ENCODE data around the gene SLC38A10. TPM values are rescaled to one million over a fixed set of nuclear protein-coding genes. Genes with fewer than 3 reads are reported as not detected.

SLC38A10 gene
- total RNA-seq, 2 donors from 2014 or later: 83.0 to 129 TPM

GRCh38 chr17:81264640-81265039 lies 30.5 kb downstream of the SLC38A10 start:
- H3K4me1 ChIP-seq (ENCODE audit: control insufficient read depth in 1 of 2, low read depth in 2 of 2): peaks cover 0 to 7% of the 10 kb centered on the region in 2 donors
- H3K27ac ChIP-seq: no peak overlapping the region
- H3K4me3 ChIP-seq: no peak overlapping the region
- peaks cover 28% of the 10 kb centered on the region for H3K36me3 ChIP-seq
- no peaks in the 10 kb centered on the region for H3K27me3 ChIP-seq (replicated peaks; ENCODE audit: insufficient read depth)
- TF ChIP-seq CTCF (IDR thresholded peaks at IDR 0.05): no peak
- no peak for ATAC-seq (ENCODE audit: insufficient number of reproducible peaks, low FRiP score, low read depth)
- DNase-seq (ENCODE audit: low spot score): no peak
- H3K9me3 ChIP-seq: no peaks in the 10 kb centered on the region

GRCh38 chr17:81263371-81264181 lies 31.5 kb downstream of the SLC38A10 start:
- no peak for TF ChIP-seq CTCF (IDR thresholded peaks at IDR 0.05)
- Histone ChIP-seq H3K9me3 (no peaks in the 10 kb centered on the region), H3K27me3 (replicated peaks; ENCODE audit: insufficient read depth) (no peaks in the 10 kb centered on the region), H3K4me1 (ENCODE audit: control insufficient read depth in 1 of 2, low read depth in 2 of 2) (peaks cover 0 to 7% of the 10 kb centered on the region in 2 donors), H3K27ac (no peak overlapping the region), H3K4me3 (no peak overlapping the region), H3K36me3 (peaks cover 34% of the 10 kb centered on the region)
- ATAC-seq (ENCODE audit: insufficient number of reproducible peaks, low FRiP score, low read depth) (no peak), DNase-seq (ENCODE audit: low spot score) (no peak)

- no peak for TF ChIP-seq CTCF (IDR thresholded peaks at IDR 0.05)
- no peak for DNase-seq (ENCODE audit: low spot score)
- H3K4me3 ChIP-seq: no peak overlapping the region
- H3K9me3 ChIP-seq: no peaks in the 10 kb centered on the region
- peaks cover 39% of the 10 kb centered on the region for H3K36me3 ChIP-seq
- H3K4me1 ChIP-seq (ENCODE audit: control insufficient read depth in 1 of 2, low read depth in 2 of 2): peaks cover 0 to 3% of the 10 kb centered on the region in 2 donors
- no peak overlapping the region for H3K27ac ChIP-seq
- no peak for ATAC-seq (ENCODE audit: insufficient number of reproducible peaks, low FRiP score, low read depth)
- no peaks in the 10 kb centered on the region for H3K27me3 ChIP-seq (replicated peaks; ENCODE audit: insufficient read depth)
Observed at GRCh38 chr17:81261582-81262336, 33.3 kb downstream of the SLC38A10 start.

- ATAC-seq (ENCODE audit: insufficient number of reproducible peaks, low FRiP score, low read depth) (no peak), DNase-seq (ENCODE audit: low spot score) (no peak)
- H3K4me1 ChIP-seq (ENCODE audit: control insufficient read depth in 1 of 2, low read depth in 2 of 2): peaks cover 0 to 3% of the 10 kb centered on the region in 2 donors
Observed at GRCh38 chr17:81261096-81261495, 34.0 kb downstream of the SLC38A10 start.

More at GRCh38 chr17:81261096-81261495, 34.0 kb downstream of the SLC38A10 start:
- Histone ChIP-seq H3K27ac (no peak overlapping the region), H3K9me3 (no peaks in the 10 kb centered on the region), H3K4me3 (no peak overlapping the region), H3K36me3 (peaks cover 39% of the 10 kb centered on the region), H3K27me3 (replicated peaks; ENCODE audit: insufficient read depth) (no peaks in the 10 kb centered on the region)
- TF ChIP-seq CTCF (IDR thresholded peaks at IDR 0.05): no peak
